Neural cell (in vitro differentiated cells): ENCODE measurements around the gene SOX12.

Source experiments
- CTCF ChIP-seq: fragments of 450-650 bp; IDR thresholded peaks from 2 replicates; pipeline ENCODE4 v1.5.1; 2014; ENCODE audit warnings: antibody characterized with exemption, mild to moderate bottlenecking, moderate library complexity; ENCODE audit not compliant: poor library complexity, severe bottlenecking
- EP300 ChIP-seq: fragments of 450-650 bp; conservative IDR thresholded peaks from 2 replicates; pipeline ENCODE4 v1.6.1; 2014; ENCODE audit warnings: antibody characterized with exemption, mild to moderate bottlenecking, moderate library complexity; ENCODE audit not compliant: poor library complexity, severe bottlenecking
- EZH2 ChIP-seq: fragments of 200-600, 300-800 bp; shearing (Covaris generic), sonication (generic); IDR thresholded peaks from 2 replicates; pipeline ENCODE4 v1.6.1; 2014; ENCODE audit warnings: antibody characterized with exemption, low read length, borderline replicate concordance, mild to moderate bottlenecking; ENCODE audit not compliant: insufficient read depth, poor library complexity, severe bottlenecking
- MXI1 ChIP-seq: fragments of 450-650 bp; conservative IDR thresholded peaks from 2 replicates; pipeline ENCODE4 v1.6.1; 2014; ENCODE audit warnings: antibody characterized with exemption, mild to moderate bottlenecking; ENCODE audit not compliant: poor library complexity, severe bottlenecking
- POLR2AphosphoS5 ChIP-seq: IDR thresholded peaks from 2 replicates; pipeline ENCODE4 v1.6.1; 2012
- RAD21 ChIP-seq: fragments of 450-650 bp; conservative IDR thresholded peaks from 2 replicates; pipeline ENCODE4 v1.6.1; 2014; ENCODE audit warnings: antibody characterized with exemption, mild to moderate bottlenecking, moderate library complexity
- REST ChIP-seq: IDR thresholded peaks from 2 replicates; pipeline ENCODE4 v1.6.1; 2012; ENCODE audit warnings: borderline replicate concordance
- SMC3 ChIP-seq: fragments of 450-650 bp; conservative IDR thresholded peaks from 2 replicates; pipeline ENCODE4 v1.6.1; 2014; ENCODE audit warnings: antibody characterized with exemption, mild to moderate bottlenecking, moderate library complexity; ENCODE audit not compliant: poor library complexity
- TAF1 ChIP-seq: IDR thresholded peaks from 2 replicates; pipeline ENCODE4 v1.6.1; 2012; ENCODE audit warnings: low read depth

- TF ChIP-seq EP300: no peak
- no peak for TF ChIP-seq CTCF
- TF ChIP-seq RAD21: no peak
- no peak for TF ChIP-seq EZH2
- TF ChIP-seq POLR2AphosphoS5: no peak
- TF ChIP-seq MXI1: no peak
- TF ChIP-seq TAF1: no peak
- TF ChIP-seq REST: no peak
- TF ChIP-seq SMC3: no peak
Measured at GRCh38 chr20:301886-302848, 23.2 kb upstream of the SOX12 start.
